Dermis microvascular lymphatic vessel endothelial cell (primary cell): Measurements from ENCODE around the gene PFN2. TPM values are rescaled to one million over a fixed set of nuclear protein-coding genes. Genes with fewer than 3 reads are reported as not detected.

Experiments used
- DNase-seq, 2 donors: peaks; one replicate each; pipeline versions ENCODE4 v3.0.0 to v3.0.0-alpha.2; 2010; ENCODE audit warnings: low read depth in 2 of 2
- total RNA-seq: library from RNA; depleted of rRNA; stranded (reverse); fragments of >200 nt; gene quantifications from 2 replicates; pipeline ENCODE4 v1.2.1, GENCODE V29; 2014

Gene PFN2
- total RNA-seq, 1 donor from 2014 or later: 5.1 TPM

DNA sequence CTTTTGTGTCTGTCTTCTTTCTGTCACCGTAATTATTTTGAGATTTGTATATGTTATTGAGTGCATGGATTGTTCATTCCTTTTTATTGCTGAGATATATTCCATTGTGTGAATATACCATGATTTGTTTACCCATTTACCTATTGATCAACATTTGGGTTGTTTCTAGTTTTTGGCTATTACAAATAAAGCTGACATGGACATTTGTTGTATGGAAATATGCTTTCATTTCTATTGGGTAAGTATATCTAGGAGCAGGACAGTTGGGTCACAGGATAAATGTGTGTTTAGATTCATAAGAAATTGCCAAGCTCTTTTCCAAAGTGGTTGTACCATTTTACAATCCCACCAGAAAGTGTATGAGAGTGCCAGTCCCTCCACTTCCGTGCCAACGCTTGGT lies 51.2 kb downstream of the PFN2 start:
- no peak for DNase-seq

GRCh38 chr3:149917124-149917667 lies 53.5 kb downstream of the PFN2 start:
- no peak for DNase-seq

Other genes starting within 250 kb of the PFN2 start
- 22.4 and 23.1 TPM in 2 replicates for gene COMMD2, start 218.4 kb downstream of the PFN2 start, total RNA-seq
- under 0.01 TPM in 1 of 2 replicates, not detected in the other for gene ANKUB1, start 178.3 kb downstream of the PFN2 start, total RNA-seq
- 45.3 and 51.3 TPM in 2 replicates for gene RNF13, start 157.7 kb downstream of the PFN2 start, total RNA-seq